B cell (primary cell): ENCODE measurements around the gene ATG7. TPM values are rescaled to one million over a fixed set of nuclear protein-coding genes. Genes with fewer than 3 reads are reported as not detected.

Experiments
- ATAC-seq: fragments of 200-7000 bp; cut with Tn5 transposase; one replicate; pipeline ENCODE4 v1.10.0; 2021; ENCODE audit warnings: low read depth, mild to moderate bottlenecking, moderate number of reproducible peaks, moderate library complexity
- CTCF ChIA-PET: fragments of 350-600 bp; sonication (Branson Sonifier 250); formaldehyde crosslinking; loops from one replicate; lab custom pipeline; 2021; ENCODE audit warnings: antibody characterized with exemption, inconsistent platforms; lab: Charles Lee
- POLR2A ChIA-PET: fragments of 350-600 bp; sonication (Branson Sonifier 250); formaldehyde crosslinking; loops from one replicate; lab custom pipeline; 2021; ENCODE audit warnings: antibody characterized with exemption; lab: Charles Lee
- DNase-seq: peaks from one replicate; pipeline ENCODE4 v3.0.0; 2013
- H2AFZ ChIP-seq: 2 replicates; pipeline ENCODE4 v1.6.1; 2012; ENCODE audit warnings: mild to moderate bottlenecking, low read depth, low read length; ENCODE audit not compliant: insufficient read depth, poor library complexity, severe bottlenecking
- H3K27ac ChIP-seq, 2 donors: 1 replicate in 1 of 2; 2 replicates in 1 of 2; pipeline ENCODE4 v1.5.1; 2012 to 2013; ENCODE audit warnings: low read length in 2 of 2, mild to moderate bottlenecking in 2 of 2, moderate library complexity in 1 of 2
- H3K27me3 ChIP-seq, 4 experiments: fragments of 200-600 bp in 1 of 4; sonication (generic) in 1 of 4; replicated peaks in 1 of 4; 1 replicate in 2 of 4; 2 replicates in 2 of 4; pipeline versions ENCODE4 v1.6.1 to v1.7.0; 2013 to 2016; ENCODE audit warnings: low read length in 3 of 4, mild to moderate bottlenecking in 2 of 4, mixed read lengths in 1 of 4, moderate library complexity in 1 of 4; ENCODE audit not compliant: insufficient read depth in 4 of 4, control insufficient read depth in 3 of 4; ENCODE audit errors: control extremely low read depth in 1 of 4
- H3K36me3 ChIP-seq, 2 experiments: replicated peaks in 1 of 2; 1 replicate in 1 of 2; 2 replicates in 1 of 2; pipeline versions ENCODE4 v1.6.1 to v1.7.1; 2013; ENCODE audit warnings: low read length in 1 of 2; ENCODE audit not compliant: insufficient read depth in 2 of 2, control insufficient read depth in 1 of 2; ENCODE audit errors: control extremely low read depth in 1 of 2, extremely low read depth in 1 of 2
- H3K4me1 ChIP-seq, 2 donors: fragments of 200-600 bp in 1 of 2; sonication (generic) in 1 of 2; 1 replicate in 1 of 2; 2 replicates in 1 of 2; pipeline versions ENCODE4 v1.5.1 to v1.6.1; 2013 to 2017; ENCODE audit warnings: low read length in 2 of 2; ENCODE audit not compliant: control insufficient read depth in 2 of 2, insufficient read depth in 2 of 2
- H3K4me2 ChIP-seq: replicated peaks from 2 replicates; pipeline ENCODE3; 2012; ENCODE audit warnings: mild to moderate bottlenecking, low read depth, low read length; ENCODE audit not compliant: poor library complexity, severe bottlenecking
- H3K4me3 ChIP-seq, 5 experiments: fragments of 200-600 bp in 1 of 5; sonication (generic) in 1 of 5; 1 replicate in 3 of 5; 2 replicates in 2 of 5; pipeline versions ENCODE4 v1.5.1 to v1.7.0; 2011 to 2016; ENCODE audit warnings: low read length in 4 of 5, mild to moderate bottlenecking in 4 of 5, low read depth in 2 of 5, control low read depth in 1 of 5, moderate library complexity in 1 of 5; ENCODE audit not compliant: insufficient read depth in 1 of 5; ENCODE audit errors: control extremely low read depth in 1 of 5, extremely low read depth in 1 of 5
- H3K79me2 ChIP-seq: fragments of 200-600 bp; sonication (generic); one replicate; pipeline ENCODE4 v1.6.0; 2016; ENCODE audit warnings: low read length; ENCODE audit not compliant: control insufficient read depth, insufficient read depth
- H3K9ac ChIP-seq: fragments of 200-600 bp; sonication (generic); 2 replicates; pipeline ENCODE4 v1.6.1; 2017; ENCODE audit warnings: mild to moderate bottlenecking, low read length, moderate library complexity
- H3K9me3 ChIP-seq, 3 donors: one replicate each; pipeline versions ENCODE4 v1.6.1 to v1.7.1; 2013; ENCODE audit warnings: low read length in 2 of 3; ENCODE audit not compliant: control insufficient read depth in 2 of 3, insufficient read depth in 1 of 3; ENCODE audit errors: control extremely low read depth in 1 of 3
- H4K20me1 ChIP-seq: 2 replicates; pipeline ENCODE4 v1.6.0; 2012; ENCODE audit warnings: mild to moderate bottlenecking, low read length; ENCODE audit not compliant: insufficient read depth, control insufficient read depth, poor library complexity, severe bottlenecking
- H3K27ac Mint-ChIP-seq: one replicate; pipeline ENCODE4 v1.8.0; 2021; ENCODE audit warnings: mixed read lengths
- H3K27me3 Mint-ChIP-seq: one replicate; pipeline ENCODE4 v1.8.0; 2021; ENCODE audit warnings: mixed read lengths
- H3K4me1 Mint-ChIP-seq: one replicate; pipeline ENCODE4 v1.8.0; 2021; ENCODE audit warnings: mixed read lengths
- H3K4me3 Mint-ChIP-seq: one replicate; pipeline ENCODE4 v1.8.0; 2021; ENCODE audit warnings: mixed read lengths
- H3K9me3 Mint-ChIP-seq: one replicate; pipeline ENCODE4 v1.8.0; 2022; ENCODE audit warnings: mixed read lengths; ENCODE audit not compliant: insufficient read depth
- CTCF ChIP-seq: fragments of 200-600 bp; IDR thresholded peaks from one replicate; pipeline ENCODE4 v1.8.0; 2022; ENCODE audit warnings: antibody characterized with exemption, mild to moderate bottlenecking
- EZH2 ChIP-seq: IDR thresholded peaks from 2 replicates; pipeline ENCODE4 v1.6.1; 2012; ENCODE audit warnings: borderline replicate concordance, low read depth, mild to moderate bottlenecking, moderate library complexity, low read length; ENCODE audit not compliant: insufficient read depth, poor library complexity, severe bottlenecking
- WGBS: methylation state at CpG from one replicate; pipeline ENCODE4 v1.1.5; 2013; ENCODE audit warnings: missing lambda C conversion rate; ENCODE audit not compliant: insufficient coverage; 5-methylcytosine and 5-hydroxymethylcytosine counted together
- intact Hi-C: fragments of 100-400 bp; cut with micrococcal nuclease; formaldehyde crosslinking; loops from one replicate; pipeline ENCODE4 v1.10.0; 2022
- polyA plus RNA-seq: library from polyadenylated mRNA; depleted of rRNA; stranded (reverse); fragments of >200 nt; gene quantifications from 2 replicates; pipeline ENCODE4 v1.2.3, GENCODE V29; 2012
- total RNA-seq, 2 donors: library from RNA; stranded (reverse); fragments of 120-200 nt in 1 of 2; gene quantifications; 1 replicate in 1 of 2; 2 replicates in 1 of 2; pipeline versions ENCODE4 v1.2.3 to v1.2.4, GENCODE V29; 2013 to 2022

The ATG7 gene
- total and polyA plus RNA-seq, 2 donors (not counting 1 experiment from before 2014, with no cell fraction given) = 13.9 to 66.4 TPM

GRCh38 chr3:11401434-11401833, 129.2 kb downstream of the ATG7 start:
- Histone ChIP-seq H3K27ac (no peak overlapping the region), H2AFZ (no peak overlapping the region), H3K4me2 (no peak overlapping the region), H3K9ac (no peak overlapping the region), H3K4me3 (no peak overlapping the region), H3K27me3 (no peaks in the 10 kb centered on the region), H4K20me1 (no peaks in the 10 kb centered on the region), H3K36me3 (peaks cover 2% of the 10 kb centered on the region in 2 experiments), H3K4me1 (no peaks in the 10 kb centered on the region), H3K9me3 (peaks cover 0 to 8% (median 0%) of the 10 kb centered on the region in 3 donors), H3K79me2 (no peaks in the 10 kb centered on the region)
- Mint-ChIP-seq H3K4me3 (no peak overlapping the region), H3K27me3 (no peaks in the 10 kb centered on the region), H3K4me1 (no peaks in the 10 kb centered on the region), H3K27ac (no peak overlapping the region), H3K9me3 (peaks cover 4% of the 10 kb centered on the region)
- intact Hi-C loops = no loop called here
- ChIA-PET POLR2A (no interaction called here), CTCF (no interaction called here)
- TF ChIP-seq EZH2 (no peak), CTCF (no peak)
- DNase-seq (no peak), ATAC-seq (no peak)
- WGBS = no CpG with 5 or more reads among the region's 1 CpG

- no peak overlapping the region for H3K27ac Mint-ChIP-seq
- no peak overlapping the region for H3K9ac ChIP-seq
- ATAC-seq (no peak), DNase-seq (no peak)
- intact Hi-C loops = no loop called here
- H3K9me3 Mint-ChIP-seq = peaks cover 11% of the 10 kb centered on the region
- H3K4me1 Mint-ChIP-seq = no peaks in the 10 kb centered on the region
- no CpG with 5 or more reads among the region's 2 CpGs for WGBS
- H3K27me3 ChIP-seq = no peaks in the 10 kb centered on the region
- TF ChIP-seq CTCF = no peak
- TF ChIP-seq EZH2 = no peak
- H3K36me3 ChIP-seq = peaks cover 2 to 12% of the 10 kb centered on the region in 2 experiments
- ChIA-PET CTCF (interaction anchor here (0.6 to 0.7 kb wide), 2 partner anchors 16 to 185 kb away, joined by 3 to 4 read pairs; no protein-coding TSS in a partner anchor), POLR2A (no interaction called here)
- no peak overlapping the region for H3K4me3 ChIP-seq
- no peaks in the 10 kb centered on the region for H4K20me1 ChIP-seq
- no peaks in the 10 kb centered on the region for H3K4me1 ChIP-seq
- H3K79me2 ChIP-seq = no peaks in the 10 kb centered on the region
- H2AFZ ChIP-seq = no peak overlapping the region
- H3K4me2 ChIP-seq = no peak overlapping the region
- H3K9me3 ChIP-seq = peaks cover 0 to 17% (median 17%) of the 10 kb centered on the region in 3 donors
- no peaks in the 10 kb centered on the region for H3K27me3 Mint-ChIP-seq
- no peak overlapping the region for H3K27ac ChIP-seq
- no peak overlapping the region for H3K4me3 Mint-ChIP-seq
Observed at GRCh38 chr3:11405323-11405722, 133.1 kb downstream of the ATG7 start.
